ENCODE measurements around the gene UPK1A.

The UPK1A gene

DNA sequence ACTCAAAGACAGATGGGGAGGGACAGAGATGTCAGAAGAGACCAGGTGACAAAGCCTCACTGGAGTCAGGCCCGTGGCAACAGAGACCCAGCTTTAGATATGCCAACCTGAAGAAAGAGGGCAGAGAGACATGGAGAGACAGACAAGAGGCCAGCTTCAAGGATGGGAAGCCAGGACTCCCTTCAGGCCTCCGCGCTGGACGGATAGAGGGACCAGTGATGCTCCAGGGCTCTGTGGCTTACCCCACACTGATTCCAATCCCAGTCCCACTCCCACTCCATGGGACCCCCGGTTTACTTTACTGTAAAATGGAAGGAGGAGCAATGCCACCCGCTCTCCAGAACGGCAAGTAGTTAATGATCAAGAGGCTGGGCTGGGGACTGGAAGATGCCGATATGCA lies 26.5 kb upstream of the UPK1A start:
- Histone ChIP-seq H3K27me3 (ENCODE audit: insufficient read depth, insufficient read length) (no peaks in the 10 kb centered on the region), H3K9ac (ENCODE audit: insufficient read length, low read depth) (no peak overlapping the region), H3K9me3 (ENCODE audit: insufficient read depth, low read length) (no peaks in the 10 kb centered on the region), H3K36me3 (ENCODE audit: insufficient read depth, insufficient read length, low read length) (peaks cover 31% of the 10 kb centered on the region), H3K4me3 (ENCODE audit: insufficient read length, low read depth) (no peak overlapping the region), H3K4me1 (ENCODE audit: insufficient read depth, insufficient read length) (peaks cover 10% of the 10 kb centered on the region)
- no peak for TF ChIP-seq ZNF274 (IDR thresholded peaks at IDR 0.05; ENCODE audit: low read depth, low read length)
- TF ChIP-seq YY1 (IDR thresholded peaks at IDR 0.05; ENCODE audit: insufficient read depth, insufficient read length): no peak
- TF ChIP-seq SUZ12 (IDR thresholded peaks at IDR 0.05; ENCODE audit: extremely low read depth, insufficient read depth, insufficient read length): no peak
- DNase-seq (ENCODE audit: low read depth, low spot score): no peak

DNA sequence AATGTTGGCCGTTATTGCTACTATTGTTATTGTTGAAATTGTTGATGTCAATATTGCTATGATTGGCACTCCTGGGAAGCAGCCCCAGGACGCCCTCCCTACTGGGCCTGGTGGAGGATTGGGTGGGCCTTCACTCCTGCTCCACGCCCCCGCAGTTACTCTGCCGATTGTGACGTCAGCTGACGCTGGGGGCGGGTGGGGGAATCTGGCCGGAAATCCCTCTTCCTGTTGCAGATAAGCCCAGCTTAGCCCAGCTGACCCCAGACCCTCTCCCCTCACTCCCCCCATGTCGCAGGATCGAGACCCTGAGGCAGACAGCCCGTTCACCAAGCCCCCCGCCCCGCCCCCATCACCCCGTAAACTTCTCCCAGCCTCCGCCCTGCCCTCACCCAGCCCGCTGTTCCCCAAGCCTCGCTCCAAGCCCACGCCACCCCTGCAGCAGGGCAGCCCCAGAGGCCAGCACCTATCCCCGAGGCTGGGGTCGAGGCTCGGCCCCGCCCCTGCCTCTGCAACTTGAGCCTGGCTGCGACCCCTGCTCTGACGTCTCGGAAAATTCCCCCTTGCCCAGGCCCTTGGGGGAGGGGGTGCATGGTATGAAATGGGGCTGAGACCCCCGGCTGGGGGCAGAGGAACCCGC lies 24.7 kb upstream of the UPK1A start, which contains the start of gene ETV2:
Gene ETV2 (plus strand): TSS at position 231 of the 637 bp plus-strand sequence. CDS start 716 bp downstream, outside the sequence.
- peaks cover 8% of the 10 kb centered on the region for H3K4me1 ChIP-seq (ENCODE audit: insufficient read depth, insufficient read length)
- no peaks in the 10 kb centered on the region for H3K27me3 ChIP-seq (ENCODE audit: insufficient read depth, insufficient read length)
- peak within 1 kb of the TSS; percentile 1 for H3K4me3 ChIP-seq (ENCODE audit: insufficient read length, low read depth)
- peaks cover 19% of the 10 kb centered on the region for H3K36me3 ChIP-seq (ENCODE audit: insufficient read depth, insufficient read length, low read length)
- no peaks in the 10 kb centered on the region for H3K9me3 ChIP-seq (ENCODE audit: insufficient read depth, low read length)
- peak within 1 kb of the TSS; percentile 72 for H3K9ac ChIP-seq (ENCODE audit: insufficient read length, low read depth)
- no peak for DNase-seq (ENCODE audit: low read depth, low spot score)
- TF ChIP-seq YY1 (IDR thresholded peaks at IDR 0.05; ENCODE audit: insufficient read depth, insufficient read length) (no peak), ZNF274 (IDR thresholded peaks at IDR 0.05; ENCODE audit: low read depth, low read length) (no peak), SUZ12 (IDR thresholded peaks at IDR 0.05; ENCODE audit: extremely low read depth, insufficient read depth, insufficient read length) (no peak)

DNA sequence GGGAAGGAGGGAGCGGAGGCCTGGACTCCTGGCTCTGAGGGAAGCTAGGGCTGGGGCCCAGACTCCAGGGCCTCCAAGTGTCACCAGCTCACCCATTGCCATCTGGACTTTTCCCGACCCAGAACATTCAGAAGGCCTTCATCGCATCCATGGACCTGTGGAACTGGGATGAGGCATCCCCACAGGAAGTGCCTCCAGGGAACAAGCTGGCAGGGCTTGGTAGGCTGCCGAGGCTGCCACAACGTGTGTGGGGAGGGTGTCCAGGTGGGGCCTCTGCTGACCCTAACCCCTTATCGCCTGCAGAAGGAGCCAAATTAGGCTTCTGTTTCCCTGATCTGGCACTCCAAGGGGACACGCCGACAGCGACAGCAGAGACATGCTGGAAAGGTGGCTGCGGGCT lies 24.0 kb upstream of the UPK1A start:
- H3K4me1 ChIP-seq (ENCODE audit: insufficient read depth, insufficient read length): peaks cover 8% of the 10 kb centered on the region
- H3K4me3 ChIP-seq (ENCODE audit: insufficient read length, low read depth): peak overlapping the region; percentile 1
- H3K9ac ChIP-seq (ENCODE audit: insufficient read length, low read depth): peak overlapping the region; percentile 72
- peaks cover 12% of the 10 kb centered on the region for H3K36me3 ChIP-seq (ENCODE audit: insufficient read depth, insufficient read length, low read length)
- no peaks in the 10 kb centered on the region for H3K27me3 ChIP-seq (ENCODE audit: insufficient read depth, insufficient read length)
- H3K9me3 ChIP-seq (ENCODE audit: insufficient read depth, low read length): no peaks in the 10 kb centered on the region
- no peak for DNase-seq (ENCODE audit: low read depth, low spot score)
- TF ChIP-seq ZNF274 (IDR thresholded peaks at IDR 0.05; ENCODE audit: low read depth, low read length) (no peak), SUZ12 (IDR thresholded peaks at IDR 0.05; ENCODE audit: extremely low read depth, insufficient read depth, insufficient read length) (no peak), YY1 (IDR thresholded peaks at IDR 0.05; ENCODE audit: insufficient read depth, insufficient read length) (no peak)

DNA sequence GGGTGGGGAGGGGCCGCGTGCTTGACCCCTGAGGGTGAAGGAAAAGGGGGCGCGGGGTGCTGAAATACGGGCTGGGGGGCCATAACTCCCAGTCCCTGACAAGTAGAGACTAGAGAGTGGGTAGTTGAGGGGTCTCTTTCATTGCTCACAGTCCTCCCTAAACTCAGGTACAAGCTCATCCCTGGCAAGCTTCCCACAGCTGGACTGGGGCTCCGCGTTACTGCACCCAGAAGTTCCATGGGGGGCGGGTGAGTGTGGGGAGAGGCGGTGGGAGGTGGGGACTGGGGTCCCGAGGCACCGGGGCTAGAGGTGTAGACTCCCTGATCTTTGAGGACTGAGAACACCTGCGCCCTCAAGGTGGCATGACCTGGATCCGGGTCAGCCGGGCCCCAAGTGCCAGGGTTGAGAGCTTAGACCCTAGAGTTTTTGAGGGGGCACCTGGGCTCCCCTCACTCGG lies 23.5 kb upstream of the UPK1A start:
- Histone ChIP-seq H3K9ac (ENCODE audit: insufficient read length, low read depth) (peak overlapping the region; percentile 72), H3K4me3 (ENCODE audit: insufficient read length, low read depth) (peak overlapping the region; percentile 46), H3K4me1 (ENCODE audit: insufficient read depth, insufficient read length) (peaks cover 10% of the 10 kb centered on the region), H3K27me3 (ENCODE audit: insufficient read depth, insufficient read length) (no peaks in the 10 kb centered on the region), H3K9me3 (ENCODE audit: insufficient read depth, low read length) (no peaks in the 10 kb centered on the region), H3K36me3 (ENCODE audit: insufficient read depth, insufficient read length, low read length) (peaks cover 7% of the 10 kb centered on the region)
- DNase-seq (ENCODE audit: low read depth, low spot score): no peak
- no peak for TF ChIP-seq SUZ12 (IDR thresholded peaks at IDR 0.05; ENCODE audit: extremely low read depth, insufficient read depth, insufficient read length)
- no peak for TF ChIP-seq YY1 (IDR thresholded peaks at IDR 0.05; ENCODE audit: insufficient read depth, insufficient read length)
- no peak for TF ChIP-seq ZNF274 (IDR thresholded peaks at IDR 0.05; ENCODE audit: low read depth, low read length)

DNA sequence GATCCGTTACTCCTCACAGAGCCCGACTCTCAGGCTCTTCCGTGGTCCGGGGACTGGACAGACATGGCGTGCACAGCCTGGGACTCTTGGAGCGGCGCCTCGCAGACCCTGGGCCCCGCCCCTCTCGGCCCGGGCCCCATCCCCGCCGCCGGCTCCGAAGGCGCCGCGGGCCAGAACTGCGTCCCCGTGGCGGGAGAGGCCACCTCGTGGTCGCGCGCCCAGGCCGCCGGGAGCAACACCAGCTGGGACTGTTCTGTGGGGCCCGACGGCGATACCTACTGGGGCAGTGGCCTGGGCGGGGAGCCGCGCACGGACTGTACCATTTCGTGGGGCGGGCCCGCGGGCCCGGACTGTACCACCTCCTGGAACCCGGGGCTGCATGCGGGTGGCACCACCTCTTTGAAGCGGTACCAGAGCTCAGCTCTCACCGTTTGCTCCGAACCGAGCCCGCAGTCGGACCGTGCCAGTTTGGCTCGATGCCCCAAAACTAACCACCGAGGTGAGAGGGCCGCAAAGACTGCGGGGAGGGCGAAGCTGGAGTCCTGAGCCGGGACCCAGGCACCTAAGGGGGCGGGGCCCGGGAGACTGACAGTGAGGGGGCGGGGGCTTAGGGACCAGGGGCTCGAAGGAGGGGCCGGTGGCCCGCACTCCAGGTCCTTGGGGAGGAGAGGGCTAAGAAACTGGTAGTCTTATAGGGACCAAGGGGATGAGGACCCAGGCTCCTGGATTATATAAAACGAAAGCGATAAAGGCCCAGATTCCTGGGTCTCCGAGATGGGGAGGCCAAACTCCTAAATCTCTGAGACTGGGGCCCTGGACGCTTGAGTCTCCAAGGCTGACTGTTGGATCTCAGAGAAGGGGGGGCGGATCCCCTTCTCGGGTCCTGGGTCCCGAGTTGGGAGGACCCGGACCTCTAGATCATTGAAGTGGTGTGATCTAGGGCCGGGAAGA lies 22.8 kb upstream of the UPK1A start:
- peak; percentile 47 for DNase-seq (ENCODE audit: low read depth, low spot score)

DNA sequence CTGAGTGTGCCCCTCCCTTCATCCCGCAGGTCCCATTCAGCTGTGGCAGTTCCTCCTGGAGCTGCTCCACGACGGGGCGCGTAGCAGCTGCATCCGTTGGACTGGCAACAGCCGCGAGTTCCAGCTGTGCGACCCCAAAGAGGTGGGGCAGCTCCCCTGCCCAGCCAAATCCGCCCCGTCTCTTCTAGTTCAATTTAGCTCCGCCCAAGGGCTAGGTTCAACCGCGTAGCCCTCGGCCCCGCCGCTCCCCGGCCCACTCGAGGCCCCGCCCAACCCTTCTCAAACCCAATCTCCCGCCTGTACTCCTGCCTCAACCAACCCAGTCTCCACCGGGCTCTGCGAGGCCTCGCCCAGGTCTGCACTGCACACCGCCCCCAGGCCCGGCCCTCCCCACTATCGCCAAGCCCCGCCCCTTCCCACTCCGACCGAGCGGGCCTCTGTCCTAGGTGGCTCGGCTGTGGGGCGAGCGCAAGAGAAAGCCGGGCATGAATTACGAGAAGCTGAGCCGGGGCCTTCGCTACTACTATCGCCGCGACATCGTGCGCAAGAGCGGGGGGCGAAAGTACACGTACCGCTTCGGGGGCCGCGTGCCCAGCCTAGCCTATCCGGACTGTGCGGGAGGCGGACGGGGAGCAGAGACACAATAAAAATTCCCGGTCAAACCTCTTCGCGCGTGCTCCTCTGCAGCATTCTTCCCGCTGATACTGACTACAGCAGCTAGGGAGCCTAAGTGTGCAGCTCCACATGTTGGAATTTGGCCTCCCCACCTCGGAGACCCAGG lies 21.9 kb upstream of the UPK1A start:
- peak overlapping the region; percentile 72 for H3K9ac ChIP-seq (ENCODE audit: insufficient read length, low read depth)
- H3K4me1 ChIP-seq (ENCODE audit: insufficient read depth, insufficient read length): peaks cover 9% of the 10 kb centered on the region
- no peaks in the 10 kb centered on the region for H3K9me3 ChIP-seq (ENCODE audit: insufficient read depth, low read length)
- H3K4me3 ChIP-seq (ENCODE audit: insufficient read length, low read depth): peak overlapping the region; percentile 56
- no peaks in the 10 kb centered on the region for H3K27me3 ChIP-seq (ENCODE audit: insufficient read depth, insufficient read length)
- no peaks in the 10 kb centered on the region for H3K36me3 ChIP-seq (ENCODE audit: insufficient read depth, insufficient read length, low read length)
- no peak for TF ChIP-seq ZNF274 (IDR thresholded peaks at IDR 0.05; ENCODE audit: low read depth, low read length)
- DNase-seq (ENCODE audit: low read depth, low spot score): peak; percentile 68

More for the DNA sequence above, 22.8 kb upstream of the UPK1A start:
- H3K9me3 ChIP-seq (ENCODE audit: insufficient read depth, low read length): no peaks in the 10 kb centered on the region
- peaks cover 10% of the 10 kb centered on the region for H3K4me1 ChIP-seq (ENCODE audit: insufficient read depth, insufficient read length)
- H3K9ac ChIP-seq (ENCODE audit: insufficient read length, low read depth): peak overlapping the region; percentile 72
- H3K27me3 ChIP-seq (ENCODE audit: insufficient read depth, insufficient read length): no peaks in the 10 kb centered on the region
- peaks cover under 1% of the 10 kb centered on the region for H3K36me3 ChIP-seq (ENCODE audit: insufficient read depth, insufficient read length, low read length)
- peak overlapping the region; percentile 46 for H3K4me3 ChIP-seq (ENCODE audit: insufficient read length, low read depth)
- TF ChIP-seq YY1 (IDR thresholded peaks at IDR 0.05; ENCODE audit: insufficient read depth, insufficient read length) (no peak), SUZ12 (IDR thresholded peaks at IDR 0.05; ENCODE audit: extremely low read depth, insufficient read depth, insufficient read length) (no peak), ZNF274 (IDR thresholded peaks at IDR 0.05; ENCODE audit: low read depth, low read length) (no peak)

All from NT2/D1 (cell line).